HG03135 (cell line): ENCODE measurements around the gene GRIN2A.

Experiments used
- ATAC-seq: cut with Tn5 transposase; IDR thresholded peaks from one replicate; pipeline ENCODE4 v1.9.1; 2021; ENCODE audit warnings: mild to moderate bottlenecking, moderate library complexity; ENCODE audit not compliant: unreplicated experiment

The GRIN2A gene

DNA sequence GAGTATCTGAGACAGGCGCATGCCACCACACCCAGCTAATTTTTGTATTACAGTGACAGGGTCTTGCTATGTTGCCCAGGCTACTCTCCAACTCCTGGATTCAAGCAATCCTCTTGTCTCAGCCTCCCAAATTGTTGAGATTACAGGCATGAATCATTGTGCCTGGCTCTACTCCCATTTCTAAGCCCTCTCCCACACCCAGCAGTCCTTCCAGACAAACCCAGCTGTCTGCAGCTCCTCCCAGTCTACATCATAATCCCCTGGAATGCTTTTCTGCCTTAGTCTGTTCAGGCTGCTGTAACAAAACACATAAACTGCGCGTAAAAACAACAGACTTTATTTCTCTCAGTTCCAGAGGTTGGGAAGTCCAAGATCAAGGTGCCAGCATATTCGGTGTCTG is 144.5 kb downstream of the GRIN2A start:
- no peak for ATAC-seq

DNA sequence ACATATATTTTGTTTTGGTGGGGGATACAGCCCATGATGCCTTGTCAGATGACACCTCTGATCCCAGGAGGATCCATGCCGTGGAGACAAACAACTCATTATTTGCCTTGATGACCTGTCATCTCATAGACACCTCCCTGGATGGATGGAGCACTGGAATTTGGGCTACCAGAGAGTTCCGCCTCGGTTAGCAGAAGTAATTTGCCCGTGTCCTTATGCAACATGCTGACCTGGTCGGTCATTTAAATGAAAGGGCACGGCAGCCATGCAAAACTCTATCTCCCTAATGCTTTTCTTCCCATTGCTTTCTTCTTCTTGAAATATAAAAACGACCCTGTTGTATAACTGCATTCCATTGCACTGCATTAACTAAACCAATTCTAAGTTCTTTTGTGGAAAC is 145.3 kb downstream of the GRIN2A start:
- ATAC-seq = no peak

DNA sequence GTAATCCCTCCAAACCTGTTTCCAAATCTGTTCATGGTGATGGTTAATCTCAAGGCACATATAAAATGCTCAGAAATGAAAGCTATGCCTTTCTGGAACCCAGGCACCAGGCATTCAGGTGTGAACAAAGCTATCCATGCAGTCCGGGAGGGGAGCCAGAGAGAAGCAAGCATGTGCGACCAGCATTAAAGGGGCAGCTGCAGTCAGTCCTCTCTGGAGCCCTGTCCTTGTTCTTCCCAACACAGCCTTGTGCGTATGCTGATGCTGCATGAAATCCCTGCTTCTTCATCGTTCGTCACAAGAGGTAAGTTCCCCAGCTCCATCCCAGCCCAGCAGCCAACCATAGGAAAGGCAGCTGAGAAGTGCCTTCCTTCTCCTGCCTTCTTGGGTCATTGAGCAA is 148.7 kb downstream of the GRIN2A start:
- ATAC-seq = no peak

DNA sequence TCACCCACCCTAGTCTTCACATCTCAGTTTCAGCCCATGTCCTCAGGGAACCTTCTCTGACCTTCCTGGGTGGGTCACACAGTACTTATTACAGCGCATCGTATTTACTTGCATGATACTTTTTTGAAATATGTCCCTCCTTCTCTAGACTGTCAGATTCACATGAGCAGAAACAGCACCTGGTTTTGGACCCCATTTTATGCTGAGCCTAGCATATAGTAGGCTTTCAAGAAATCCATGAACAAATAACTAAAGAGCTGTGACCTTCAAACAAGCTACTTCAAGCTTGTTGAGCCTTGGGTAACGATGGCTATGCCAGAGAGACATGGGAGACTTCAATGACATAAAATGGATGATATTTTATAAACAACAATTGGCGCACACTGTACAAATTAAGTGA is 150.3 kb downstream of the GRIN2A start:
- ATAC-seq = no peak

DNA sequence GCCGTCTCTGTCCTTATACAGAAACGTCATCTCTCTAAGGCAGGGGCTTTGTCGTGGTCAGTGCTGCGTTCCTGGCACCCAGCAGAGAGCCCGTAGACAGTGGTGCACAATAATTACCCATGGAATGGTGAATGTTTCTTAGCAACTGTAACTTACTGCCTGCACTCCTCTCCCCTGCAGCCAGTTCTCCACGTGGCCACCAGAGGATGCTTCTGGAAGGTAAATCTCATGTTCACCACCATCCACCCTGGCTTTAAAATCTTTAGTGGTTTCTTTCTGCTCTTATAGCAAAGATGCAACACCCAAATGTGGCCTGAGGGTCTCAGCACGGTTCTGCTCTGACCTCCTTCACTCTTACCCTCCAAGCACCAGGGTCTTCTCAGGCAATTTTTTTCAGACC is 150.8 kb downstream of the GRIN2A start:
- ATAC-seq = no peak

DNA sequence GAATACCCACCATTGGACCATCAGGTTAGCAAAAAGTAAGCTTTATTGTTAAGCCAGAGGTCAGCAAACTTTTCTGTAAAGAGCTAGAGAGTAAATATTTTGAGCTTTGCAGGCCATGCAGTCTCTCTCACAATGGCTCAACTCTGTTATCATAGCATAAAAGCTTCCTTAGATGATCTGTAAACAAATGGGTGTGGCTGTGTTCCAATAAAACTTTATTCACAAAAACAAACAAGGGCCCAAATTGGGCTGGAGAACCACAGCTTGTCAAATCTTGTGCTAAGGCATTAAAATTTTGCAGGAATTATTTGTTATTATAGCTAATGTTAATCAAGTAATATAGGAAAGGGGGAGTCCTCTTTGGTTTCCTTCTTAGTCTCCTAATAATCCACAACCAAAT is 153.6 kb downstream of the GRIN2A start:
- ATAC-seq = no peak

DNA sequence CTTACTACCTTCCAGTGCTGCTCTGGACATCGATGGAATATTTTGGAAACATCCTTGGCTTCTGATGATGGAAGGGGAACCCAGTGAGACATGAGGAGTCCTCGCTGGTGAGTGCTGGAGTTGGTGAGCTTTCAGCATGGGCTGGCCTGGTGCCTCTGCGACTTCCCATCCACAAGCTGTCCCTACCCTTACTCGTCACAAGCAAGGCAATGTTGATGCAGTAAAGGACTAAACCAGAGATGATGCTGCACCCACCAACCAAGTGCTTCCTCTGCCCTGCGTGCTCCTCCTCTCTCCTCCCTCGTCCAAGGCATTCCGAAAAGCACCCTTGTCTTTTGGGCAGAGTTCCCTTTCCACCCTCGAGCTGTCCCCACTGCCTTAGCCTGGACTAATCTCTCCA is 154.7 kb downstream of the GRIN2A start:
- no peak for ATAC-seq

DNA sequence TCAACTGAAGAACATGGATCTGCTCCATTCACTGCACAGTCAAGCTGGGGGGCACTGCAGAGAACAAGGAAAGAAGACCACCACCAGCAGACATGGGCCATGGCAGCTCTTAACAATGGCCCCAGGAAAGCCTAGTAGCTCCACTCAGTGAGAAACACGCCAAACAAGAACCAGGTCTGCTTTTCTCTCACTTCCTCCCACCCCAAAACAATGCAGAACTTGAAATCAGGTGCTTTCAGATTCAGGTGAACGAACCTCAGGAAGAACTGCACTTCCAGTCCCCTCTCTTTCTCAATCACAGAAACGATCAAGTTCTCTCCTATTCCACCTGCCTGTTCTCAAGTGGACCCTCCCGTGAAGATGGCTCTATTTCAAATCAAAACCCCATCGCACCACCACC is 155.6 kb downstream of the GRIN2A start:
- no peak for ATAC-seq

DNA sequence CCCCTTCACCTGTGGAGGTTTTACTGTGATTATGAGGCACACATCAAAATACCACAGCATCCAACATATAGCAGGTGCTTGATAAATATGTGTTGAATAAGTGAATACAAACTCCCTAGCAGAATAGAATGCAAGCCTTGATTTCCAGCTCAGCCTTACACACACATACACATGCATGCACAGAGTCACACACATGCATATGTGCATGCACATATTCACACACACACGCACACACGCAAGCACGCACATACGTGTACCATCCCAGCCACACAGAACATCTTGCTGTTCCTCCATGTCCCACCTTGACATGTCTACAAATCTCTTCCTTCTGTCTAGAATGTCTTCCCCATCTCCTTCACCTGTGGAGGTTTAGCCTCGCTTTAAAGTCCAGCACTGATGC is 160.1 kb downstream of the GRIN2A start:
- ATAC-seq = no peak

DNA sequence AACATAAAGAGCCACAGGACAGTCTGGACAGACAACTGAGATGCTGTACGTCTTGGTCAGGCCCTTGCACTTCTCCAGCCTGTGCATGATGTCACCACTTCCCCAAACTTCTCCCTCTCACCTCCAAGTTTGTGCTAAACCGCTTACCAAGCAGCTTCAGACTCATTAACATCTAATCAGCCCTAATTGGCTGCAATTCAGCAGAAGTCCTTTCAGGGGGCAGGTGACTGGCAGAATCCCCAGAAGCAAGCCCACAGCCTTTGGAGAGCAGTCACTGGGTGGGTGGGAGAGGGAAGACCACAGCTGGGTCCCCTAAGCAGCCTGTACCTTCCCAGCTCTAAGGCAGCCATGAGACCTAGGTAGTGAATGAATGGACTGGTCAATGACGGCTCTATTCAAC is 161.4 kb downstream of the GRIN2A start:
- no peak for ATAC-seq

DNA sequence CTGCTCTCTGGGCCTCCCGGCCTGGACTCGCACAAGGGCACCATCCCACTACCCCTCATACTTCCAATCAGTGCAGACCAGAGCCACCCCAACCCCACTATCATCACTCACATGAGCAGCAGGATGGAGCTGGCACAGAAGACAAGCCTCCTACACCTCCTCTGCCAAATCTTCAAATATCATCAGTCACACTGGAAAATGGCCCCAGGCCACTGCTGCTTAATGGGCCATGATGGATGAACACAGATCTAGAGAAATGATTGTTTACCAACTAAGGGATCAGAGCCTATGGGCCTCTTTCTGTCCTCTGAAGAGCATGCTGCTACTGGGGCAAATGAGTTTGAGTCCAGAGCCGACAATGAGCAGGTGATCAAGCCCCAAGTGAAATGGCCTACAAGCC is 165.5 kb downstream of the GRIN2A start:
- no peak for ATAC-seq

DNA sequence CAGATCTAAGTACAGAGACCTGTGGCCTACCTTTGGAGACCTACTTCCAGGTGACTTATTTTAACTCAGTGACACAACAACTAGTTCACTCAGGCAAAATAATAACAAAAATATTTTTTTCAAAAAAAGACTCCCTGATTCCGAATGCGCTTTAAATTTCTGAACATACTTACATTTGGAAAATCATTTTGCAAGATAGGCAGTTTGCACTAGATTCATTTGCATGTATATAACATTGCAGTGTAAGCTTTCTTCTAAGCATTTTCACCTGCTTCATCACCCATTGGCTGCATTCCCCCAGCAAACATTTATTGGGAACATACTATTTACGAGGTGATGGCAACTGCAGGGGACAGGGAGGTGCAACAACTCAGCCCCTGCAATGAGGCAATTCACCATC is 166.8 kb downstream of the GRIN2A start:
- ATAC-seq = no peak

DNA sequence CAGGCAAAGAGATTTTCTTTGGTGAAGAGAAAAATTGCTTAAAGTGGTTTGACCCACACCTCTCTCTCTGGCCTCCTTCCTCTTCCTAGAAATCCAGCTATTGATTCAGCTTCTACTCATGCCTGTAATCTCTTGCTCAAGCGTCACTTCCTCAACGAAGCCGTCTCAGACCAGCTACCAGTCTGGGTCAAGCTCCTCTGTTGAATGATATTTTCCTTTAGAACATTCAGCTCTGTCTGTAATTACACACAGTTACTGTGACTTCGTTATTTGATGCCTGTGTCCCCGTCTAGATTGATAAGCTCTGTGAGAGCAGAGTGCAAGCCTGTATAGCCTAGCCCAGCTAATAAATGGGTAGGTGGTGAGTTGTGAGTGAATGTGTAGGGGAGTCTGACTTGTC is 168.5 kb downstream of the GRIN2A start:
- no peak for ATAC-seq

DNA sequence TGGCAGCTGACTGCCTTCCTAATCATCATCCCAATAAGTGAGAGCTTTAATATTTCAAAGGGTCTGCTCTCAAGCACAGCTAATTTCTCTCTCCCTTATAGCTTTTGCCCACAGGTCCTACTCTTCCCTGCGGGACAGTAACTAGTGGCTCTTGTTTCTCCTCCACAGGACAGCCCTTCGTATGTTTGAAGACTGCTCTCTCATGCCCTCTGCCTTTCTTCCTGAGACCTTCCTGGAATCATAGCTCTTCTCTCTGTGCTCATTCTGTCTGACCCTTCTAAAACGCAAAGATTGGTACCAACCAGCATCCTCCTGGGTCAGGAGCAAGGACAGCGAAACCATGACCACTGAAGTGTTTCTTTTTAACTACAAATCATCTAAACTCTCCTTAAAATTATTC is 168.9 kb downstream of the GRIN2A start:
- no peak for ATAC-seq

DNA sequence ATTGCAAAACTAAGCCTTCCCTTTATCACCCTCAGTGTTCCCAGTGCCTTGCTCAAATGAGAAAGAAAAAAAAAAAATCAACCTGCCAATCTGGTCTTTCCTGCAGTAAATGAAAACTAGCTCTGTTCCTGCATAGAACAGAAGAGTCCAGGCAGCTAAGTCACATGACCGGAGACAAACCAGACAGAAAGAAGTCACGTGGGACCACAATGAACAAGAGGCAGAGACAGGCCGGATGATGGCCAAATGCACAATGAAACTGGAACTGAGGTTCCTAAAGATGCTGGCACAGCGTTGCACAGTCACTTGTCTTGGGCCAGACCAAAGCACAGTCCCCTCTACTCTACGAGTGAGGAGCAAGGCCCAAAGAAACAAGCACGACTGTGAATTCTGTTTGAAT is 172.5 kb downstream of the GRIN2A start:
- no peak for ATAC-seq

DNA sequence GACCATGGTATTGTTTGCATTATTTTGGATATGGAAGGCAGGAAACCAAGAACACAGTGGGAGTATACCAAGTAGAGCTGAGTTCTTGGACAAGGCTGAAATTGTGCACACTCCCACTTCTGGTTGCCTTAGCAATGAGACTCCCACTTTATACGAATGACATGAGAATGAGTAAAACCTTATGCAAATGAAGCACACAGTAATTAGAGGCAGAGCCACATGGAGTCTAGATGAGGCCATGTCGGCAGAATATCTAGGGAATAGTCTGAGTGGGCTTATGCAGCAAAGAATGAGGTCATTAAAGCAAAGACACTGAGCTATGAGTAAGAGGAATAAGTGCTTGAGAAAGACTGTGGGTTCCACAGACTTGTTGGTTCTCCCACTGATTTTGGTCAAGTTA is 178.7 kb downstream of the GRIN2A start:
- no peak for ATAC-seq

DNA sequence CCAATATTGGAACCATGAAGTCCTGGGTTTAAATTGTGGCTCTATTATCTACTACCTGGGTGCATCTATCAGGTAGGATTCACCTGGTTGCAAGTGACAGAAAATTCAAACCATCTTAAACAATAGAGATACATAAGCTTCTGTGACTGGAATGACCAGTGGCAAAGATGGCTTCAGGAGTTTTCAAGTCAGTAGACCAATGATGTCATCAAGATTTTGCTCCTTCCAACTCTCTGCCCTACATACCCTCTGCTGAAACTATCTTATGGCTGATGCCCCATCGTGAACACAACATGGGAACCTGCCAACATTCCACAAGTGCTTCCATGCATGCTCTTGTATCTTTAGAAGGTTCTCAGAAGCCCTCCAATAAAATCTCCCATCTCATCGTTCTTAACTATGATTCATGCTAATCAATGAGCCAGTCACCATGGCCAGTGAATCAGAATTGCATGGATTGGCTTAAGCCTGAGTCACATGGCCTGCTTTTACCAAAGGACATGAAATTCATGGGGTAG is 180.9 kb downstream of the GRIN2A start:
- ATAC-seq = no peak

DNA sequence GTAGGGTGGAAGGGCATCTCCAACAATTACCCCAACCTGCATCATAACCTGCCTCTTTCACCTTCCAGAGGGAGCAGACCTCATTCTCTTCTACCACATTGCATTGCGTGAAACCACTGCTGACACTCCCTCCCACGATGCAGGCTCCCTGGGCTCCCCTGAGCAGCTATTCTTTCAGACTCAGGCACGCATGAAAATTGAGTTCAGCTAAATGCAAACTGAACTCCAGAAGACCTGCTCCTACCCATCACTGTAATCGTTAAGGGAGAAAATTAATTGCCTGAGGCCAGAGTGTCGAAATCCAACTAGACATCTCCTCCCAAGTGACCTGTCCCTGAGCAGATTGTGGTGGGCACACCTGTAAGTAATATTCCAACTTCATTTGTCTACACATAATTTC is 186.0 kb downstream of the GRIN2A start:
- no peak for ATAC-seq

DNA sequence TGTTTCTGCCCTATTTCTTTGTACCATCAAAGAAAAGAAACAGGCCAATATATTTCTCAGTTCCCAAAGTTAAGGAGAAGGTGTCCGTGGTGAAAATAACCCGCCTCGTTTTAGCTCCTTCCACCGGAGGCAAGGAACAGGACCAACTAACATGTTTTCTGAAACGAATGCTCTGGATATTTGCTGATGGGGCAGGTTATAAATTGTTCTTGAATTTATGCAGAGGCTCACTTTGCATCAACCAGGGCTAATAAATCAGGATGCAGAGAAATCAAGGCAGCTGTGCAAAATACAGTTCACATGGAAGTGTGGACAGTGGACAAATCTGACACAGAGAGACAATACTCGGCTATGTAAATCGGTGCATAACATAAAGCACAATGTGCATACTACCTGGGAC is 189.8 kb downstream of the GRIN2A start:
- no peak for ATAC-seq

DNA sequence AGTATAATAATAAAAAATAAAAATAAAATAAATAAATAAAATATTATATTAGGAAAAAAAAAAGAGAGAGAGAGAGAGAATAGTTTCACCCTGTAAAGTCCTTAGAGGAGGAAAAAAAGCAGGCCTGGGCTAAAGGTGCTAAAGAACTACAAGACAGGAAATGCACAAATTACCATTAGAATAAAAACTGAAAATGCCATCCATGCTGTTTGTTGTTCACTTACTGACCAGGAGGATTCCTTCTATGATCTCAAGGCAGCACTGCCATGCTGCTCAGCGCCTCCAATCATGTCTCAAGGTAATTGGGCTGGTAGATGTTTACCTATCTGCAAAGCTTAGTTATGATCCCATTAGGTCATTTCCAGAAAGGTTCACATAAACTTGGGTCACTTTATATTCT is 201.2 kb downstream of the GRIN2A start:
- ATAC-seq = no peak

DNA sequence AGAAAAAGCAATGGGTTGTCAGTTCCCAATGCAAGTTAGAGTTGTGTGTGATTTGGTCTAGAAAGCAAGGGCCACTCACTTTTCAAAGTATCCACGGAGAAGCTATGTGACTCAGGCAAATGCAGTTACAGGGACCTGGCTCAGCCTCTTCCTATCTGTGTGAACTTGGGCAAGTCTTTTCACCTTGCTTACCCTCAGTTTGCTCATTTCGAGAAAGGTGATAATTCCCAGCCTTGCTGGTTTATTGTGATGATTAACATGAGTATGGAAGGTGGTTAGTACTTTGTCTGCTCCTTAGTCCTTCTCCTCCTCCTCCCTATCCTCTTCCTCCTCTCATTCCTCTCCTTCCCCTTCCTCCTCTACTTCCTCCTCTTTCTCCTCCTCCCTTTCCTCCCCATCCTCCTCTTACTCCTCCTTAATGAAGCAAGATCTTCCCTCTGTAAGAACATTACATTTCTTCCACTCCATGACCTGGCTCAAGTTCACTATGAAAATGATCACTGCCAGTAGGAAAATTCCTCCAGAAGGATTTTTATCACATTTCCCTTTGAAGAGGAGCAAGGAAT is 204.0 kb downstream of the GRIN2A start:
- no peak for ATAC-seq

DNA sequence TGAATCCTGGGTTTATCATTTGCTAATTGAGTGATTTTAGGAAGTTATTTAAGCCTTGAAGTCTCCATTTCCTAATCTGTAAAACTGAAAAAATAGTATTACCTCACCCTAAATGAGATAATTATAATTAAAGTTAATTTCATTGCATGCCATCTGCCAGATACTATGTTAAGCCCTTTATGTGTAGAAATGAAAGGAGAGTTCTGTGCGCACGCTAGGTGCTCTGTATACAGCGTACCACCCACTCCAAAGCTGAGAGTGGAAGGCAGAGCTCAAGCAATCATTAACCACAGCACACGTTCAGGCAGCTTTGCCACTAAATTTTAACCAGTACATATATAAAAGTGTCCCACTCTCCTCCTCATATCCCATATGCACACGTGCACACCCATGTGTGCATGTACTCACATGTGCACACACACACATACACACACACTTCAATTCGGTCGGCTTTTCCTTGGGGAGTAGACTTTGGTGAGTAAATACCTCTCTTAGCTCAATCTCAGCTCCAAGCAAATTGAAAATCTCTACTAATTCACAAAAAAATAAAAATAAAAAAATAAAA is 204.8 kb downstream of the GRIN2A start:
- ATAC-seq = no peak

DNA sequence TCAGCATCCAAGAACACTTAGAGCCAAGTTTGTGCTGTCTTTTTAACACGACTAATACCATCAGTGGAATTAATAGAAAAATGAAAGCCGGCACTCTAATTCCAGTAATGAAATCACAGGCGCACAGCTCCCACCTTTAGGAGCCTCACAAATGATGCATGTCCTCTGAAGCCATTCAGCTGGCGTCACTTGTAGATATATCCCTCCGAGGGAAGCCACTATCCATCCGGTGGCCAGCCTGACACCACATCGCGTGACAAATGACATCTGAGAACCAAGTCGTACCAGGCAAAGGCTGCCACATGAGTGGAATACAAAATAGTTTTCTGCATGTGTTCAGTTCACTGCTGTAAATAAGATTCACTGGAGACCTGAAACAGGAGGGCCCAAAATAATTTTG is 205.6 kb downstream of the GRIN2A start:
- ATAC-seq = no peak
